Measurements from ENCODE around the gene MTFP1. TPM values are rescaled to one million over a fixed set of nuclear protein-coding genes. Genes with fewer than 3 reads are reported as not detected.
A peak's percentile ranks its signal among the peaks of the same experiment; 100 is the strongest.

Gene MTFP1
- total and polyA plus RNA-seq, 9 of the 15 experiments (the other 6 are each of a cell fraction or from before 2014, with no cell fraction given): 10.7 to 52.0 (median 30.1) TPM

GRCh38 chr22:30386960-30387827, 38.4 kb upstream of the MTFP1 start, which contains the start of gene RNF215 (continued):
- TF ChIP-seq REST (IDR thresholded peaks at IDR 0.05; ENCODE audit: borderline replicate concordance) (peak; percentile 64; the same call in 1 of the 2 replicates), REST (CRISPR knock-in tag; IDR thresholded peaks at IDR 0.05; ENCODE audit: low read depth) (no peak), FOXK2 (conservative IDR thresholded peaks at IDR 0.05 in 1 of 2, IDR thresholded peaks at IDR 0.05 in 1 of 2; ENCODE audit: low read depth in 2 of 2) (no peak), ZSCAN29 (IDR thresholded peaks at IDR 0.05) (no peak), CBX3 (IDR thresholded peaks at IDR 0.05; ENCODE audit: borderline replicate concordance in 1 of 2, low read length in 2 of 2) (no peak), ZNF133 (CRISPR knock-in tag; IDR thresholded peaks at IDR 0.05) (no peak), ZFPM2 (CRISPR knock-in tag; IDR thresholded peaks at IDR 0.05) (no peak), MED1 (CRISPR knock-in tag; IDR thresholded peaks at IDR 0.05; ENCODE audit: borderline replicate concordance) (no peak), RBM15 (IDR thresholded peaks at IDR 0.05; ENCODE audit: insufficient read depth, low read length) (no peak), BRD9 (IDR thresholded peaks at IDR 0.05; ENCODE audit: low read depth, partially characterized antibody) (no peak), BRD4 (IDR thresholded peaks at IDR 0.05) (no peak), CHCHD3 (CRISPR knock-in tag; IDR thresholded peaks at IDR 0.05) (no peak), GMEB1 (CRISPR knock-in tag; IDR thresholded peaks at IDR 0.05) (peak; percentile 27; the same call in 1 of the 2 replicates)
